HEK293 (cell line): ENCODE data around the gene LYPD6B.

Source experiments
- EGR2 ChIP-seq: fragments of 450-650 bp; formaldehyde crosslinking; IDR thresholded peaks from 2 replicates; pipeline ENCODE4 v1.5.1; 2016; ENCODE audit warnings: low read depth, missing biosample characterization, missing genetic modification characterization
- KLF10 ChIP-seq: fragments of 450-650 bp; IDR thresholded peaks from 2 replicates; pipeline ENCODE4 v1.5.1; 2018; ENCODE audit warnings: missing biosample characterization, mild to moderate bottlenecking, missing genetic modification characterization
- KLF8 ChIP-seq: fragments of 450-650 bp; formaldehyde crosslinking; IDR thresholded peaks from 2 replicates; pipeline ENCODE4 v1.5.1; 2016; ENCODE audit warnings: missing biosample characterization, missing genetic modification characterization
- MYNN ChIP-seq: fragments of 450-650 bp; formaldehyde crosslinking; IDR thresholded peaks from 2 replicates; pipeline ENCODE4 v1.5.1; 2016; ENCODE audit warnings: missing biosample characterization, missing genetic modification characterization, borderline replicate concordance
- PRDM1 ChIP-seq: fragments of 450-650 bp; formaldehyde crosslinking; IDR thresholded peaks from 2 replicates; pipeline ENCODE4; 2016; ENCODE audit warnings: missing biosample characterization, missing genetic modification characterization
- SCRT2 ChIP-seq: fragments of 450-650 bp; formaldehyde crosslinking; IDR thresholded peaks from 2 replicates; pipeline ENCODE4 v1.5.1; 2016; ENCODE audit warnings: missing biosample characterization, missing genetic modification characterization
- SP7 ChIP-seq: fragments of 450-650 bp; formaldehyde crosslinking; IDR thresholded peaks from 2 replicates; pipeline ENCODE4 v1.5.1; 2016; ENCODE audit warnings: missing biosample characterization, missing genetic modification characterization
- ZFP3 ChIP-seq: fragments of 450-650 bp; formaldehyde crosslinking; IDR thresholded peaks from 2 replicates; pipeline ENCODE4 v1.5.1; 2016; ENCODE audit warnings: low read depth, missing biosample characterization, missing genetic modification characterization
- ZIC2 ChIP-seq: fragments of 450-650 bp; formaldehyde crosslinking; IDR thresholded peaks from 2 replicates; pipeline ENCODE4 v1.5.1; 2016; ENCODE audit warnings: missing biosample characterization, missing genetic modification characterization
- ZNF121 ChIP-seq: fragments of 450-650 bp; formaldehyde crosslinking; IDR thresholded peaks from 2 replicates; pipeline ENCODE4 v1.5.1; 2016; ENCODE audit warnings: missing biosample characterization, missing genetic modification characterization
- ZNF133 ChIP-seq: fragments of 450-650 bp; formaldehyde crosslinking; IDR thresholded peaks from 2 replicates; pipeline ENCODE4 v1.5.1; 2016; ENCODE audit warnings: missing biosample characterization, missing genetic modification characterization
- ZNF140 ChIP-seq: fragments of 450-650 bp; formaldehyde crosslinking; IDR thresholded peaks from 2 replicates; pipeline ENCODE4 v1.5.1; 2016; ENCODE audit warnings: missing biosample characterization, missing genetic modification characterization
- ZNF184 ChIP-seq: fragments of 450-650 bp; IDR thresholded peaks from 2 replicates; pipeline ENCODE4 v1.5.1; 2018; ENCODE audit warnings: missing biosample characterization, mild to moderate bottlenecking, missing genetic modification characterization
- ZNF274 ChIP-seq, 2 experiments: fragments of 200-500 bp in 1 of 2; fragments of 450-650 bp in 1 of 2; sonication (Bioruptor generic) in 1 of 2; formaldehyde crosslinking in 1 of 2; IDR thresholded peaks; 2 replicates each; pipeline versions ENCODE4 v1.5.1 to v1.6.1; 2014 to 2016; ENCODE audit warnings: borderline replicate concordance in 1 of 2, inconsistent platforms in 1 of 2, low read length in 1 of 2, missing biosample characterization in 1 of 2, missing genetic modification characterization in 1 of 2
- ZNF341 ChIP-seq: fragments of 450-650 bp; formaldehyde crosslinking; IDR thresholded peaks from 2 replicates; pipeline ENCODE4; 2016; ENCODE audit warnings: low read depth, missing biosample characterization, missing genetic modification characterization
- ZNF521 ChIP-seq: fragments of 450-650 bp; formaldehyde crosslinking; IDR thresholded peaks from 2 replicates; pipeline ENCODE4 v1.5.1; 2017; ENCODE audit warnings: missing biosample characterization, mild to moderate bottlenecking, missing genetic modification characterization
- ZNF555 ChIP-seq: fragments of 450-650 bp; formaldehyde crosslinking; conservative IDR thresholded peaks from 2 replicates; pipeline ENCODE4 v1.5.1; 2017; ENCODE audit warnings: missing biosample characterization, mild to moderate bottlenecking, missing genetic modification characterization, inconsistent platforms
- ZNF664 ChIP-seq: fragments of 450-650 bp; formaldehyde crosslinking; IDR thresholded peaks from 2 replicates; pipeline ENCODE4 v1.5.1; 2016; ENCODE audit warnings: missing biosample characterization, missing genetic modification characterization
- ZNF670 ChIP-seq: fragments of 450-650 bp; formaldehyde crosslinking; IDR thresholded peaks from 2 replicates; pipeline ENCODE4 v1.5.1; 2016; ENCODE audit warnings: missing biosample characterization, missing genetic modification characterization, low read depth
- ZNF707 ChIP-seq: fragments of 450-650 bp; formaldehyde crosslinking; IDR thresholded peaks from 2 replicates; pipeline ENCODE4 v1.5.1; 2016; ENCODE audit warnings: missing biosample characterization, missing genetic modification characterization
- ZSCAN16 ChIP-seq: fragments of 450-650 bp; formaldehyde crosslinking; IDR thresholded peaks from 2 replicates; pipeline ENCODE4 v1.5.1; 2016; ENCODE audit warnings: missing biosample characterization, missing genetic modification characterization
- ZSCAN23 ChIP-seq: fragments of 450-650 bp; formaldehyde crosslinking; IDR thresholded peaks from 2 replicates; pipeline ENCODE4 v1.5.1; 2016; ENCODE audit warnings: missing biosample characterization, missing genetic modification characterization
- ZXDB ChIP-seq: fragments of 450-650 bp; formaldehyde crosslinking; IDR thresholded peaks from 2 replicates; pipeline ENCODE4 v1.5.1; 2016; ENCODE audit warnings: missing biosample characterization, missing genetic modification characterization
- TF ChIP-seq, protein P1 (sequence below): fragments of 450-650 bp; formaldehyde crosslinking; IDR thresholded peaks from 2 replicates; pipeline ENCODE4 v1.5.1; 2016; ENCODE audit warnings: missing biosample characterization, missing genetic modification characterization
- TF ChIP-seq, protein P2 (sequence below): fragments of 450-650 bp; formaldehyde crosslinking; IDR thresholded peaks from 2 replicates; pipeline ENCODE4 v1.5.1; 2016; ENCODE audit warnings: missing biosample characterization, missing genetic modification characterization, borderline replicate concordance
- TF ChIP-seq, protein P3 (sequence below): fragments of 450-650 bp; formaldehyde crosslinking; IDR thresholded peaks from 2 replicates; pipeline ENCODE4 v1.5.1; 2016; ENCODE audit warnings: missing biosample characterization, missing genetic modification characterization
- TF ChIP-seq, protein P4 (sequence below): fragments of 450-650 bp; formaldehyde crosslinking; IDR thresholded peaks from 2 replicates; pipeline ENCODE4 v1.5.1; 2016; ENCODE audit warnings: missing biosample characterization, missing genetic modification characterization, low read depth
- TF ChIP-seq, protein P5 (sequence below): fragments of 450-650 bp; formaldehyde crosslinking; IDR thresholded peaks from 2 replicates; pipeline ENCODE4 v1.5.1; 2016; ENCODE audit warnings: missing biosample characterization, missing genetic modification characterization
- TF ChIP-seq, protein P6 (sequence below): fragments of 450-650 bp; formaldehyde crosslinking; IDR thresholded peaks from 2 replicates; pipeline ENCODE4 v1.5.1; 2016; ENCODE audit warnings: missing biosample characterization, missing genetic modification characterization
- TF ChIP-seq, protein P7 (sequence below): fragments of 450-650 bp; formaldehyde crosslinking; IDR thresholded peaks from 2 replicates; pipeline ENCODE4 v1.5.1; 2016; ENCODE audit warnings: missing biosample characterization, missing genetic modification characterization

LYPD6B gene

DNA sequence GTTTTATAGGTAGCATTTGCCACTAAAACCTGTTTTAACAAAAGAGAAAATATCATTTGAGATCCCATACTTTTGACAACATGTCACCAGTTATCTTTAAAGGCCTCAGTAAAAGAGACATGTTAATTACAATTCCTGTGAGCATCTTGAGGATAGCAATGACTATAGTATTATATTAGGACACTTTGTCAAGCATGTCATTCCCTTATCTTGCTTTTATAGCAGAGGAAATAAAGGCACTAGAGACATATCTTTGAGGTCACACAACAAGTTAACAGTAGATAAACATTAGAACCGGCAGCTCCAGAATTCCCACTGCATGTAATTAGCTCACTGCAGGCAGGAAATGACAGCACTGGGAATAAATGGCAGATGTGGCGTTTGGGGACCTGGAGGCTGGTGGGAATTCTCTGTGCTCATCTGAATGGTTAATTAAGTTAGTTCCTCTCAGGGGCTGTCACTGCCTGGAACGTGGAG, 25.9 kb downstream of the LYPD6B start (continued):
- no peak for TF ChIP-seq ZSCAN23 (tag by site-specific recombination)
- TF ChIP-seq, protein P1, sequence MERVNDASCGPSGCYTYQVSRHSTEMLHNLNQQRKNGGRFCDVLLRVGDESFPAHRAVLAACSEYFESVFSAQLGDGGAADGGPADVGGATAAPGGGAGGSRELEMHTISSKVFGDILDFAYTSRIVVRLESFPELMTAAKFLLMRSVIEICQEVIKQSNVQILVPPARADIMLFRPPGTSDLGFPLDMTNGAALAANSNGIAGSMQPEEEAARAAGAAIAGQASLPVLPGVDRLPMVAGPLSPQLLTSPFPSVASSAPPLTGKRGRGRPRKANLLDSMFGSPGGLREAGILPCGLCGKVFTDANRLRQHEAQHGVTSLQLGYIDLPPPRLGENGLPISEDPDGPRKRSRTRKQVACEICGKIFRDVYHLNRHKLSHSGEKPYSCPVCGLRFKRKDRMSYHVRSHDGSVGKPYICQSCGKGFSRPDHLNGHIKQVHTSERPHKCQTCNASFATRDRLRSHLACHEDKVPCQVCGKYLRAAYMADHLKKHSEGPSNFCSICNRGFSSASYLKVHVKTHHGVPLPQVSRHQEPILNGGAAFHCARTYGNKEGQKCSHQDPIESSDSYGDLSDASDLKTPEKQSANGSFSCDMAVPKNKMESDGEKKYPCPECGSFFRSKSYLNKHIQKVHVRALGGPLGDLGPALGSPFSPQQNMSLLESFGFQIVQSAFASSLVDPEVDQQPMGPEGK: no peak
- TF ChIP-seq ZNF555 (tag by site-specific recombination): no peak
- TF ChIP-seq, protein P2, sequence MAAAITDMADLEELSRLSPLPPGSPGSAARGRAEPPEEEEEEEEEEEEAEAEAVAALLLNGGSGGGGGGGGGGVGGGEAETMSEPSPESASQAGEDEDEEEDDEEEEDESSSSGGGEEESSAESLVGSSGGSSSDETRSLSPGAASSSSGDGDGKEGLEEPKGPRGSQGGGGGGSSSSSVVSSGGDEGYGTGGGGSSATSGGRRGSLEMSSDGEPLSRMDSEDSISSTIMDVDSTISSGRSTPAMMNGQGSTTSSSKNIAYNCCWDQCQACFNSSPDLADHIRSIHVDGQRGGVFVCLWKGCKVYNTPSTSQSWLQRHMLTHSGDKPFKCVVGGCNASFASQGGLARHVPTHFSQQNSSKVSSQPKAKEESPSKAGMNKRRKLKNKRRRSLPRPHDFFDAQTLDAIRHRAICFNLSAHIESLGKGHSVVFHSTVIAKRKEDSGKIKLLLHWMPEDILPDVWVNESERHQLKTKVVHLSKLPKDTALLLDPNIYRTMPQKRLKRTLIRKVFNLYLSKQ (tag by site-specific recombination): no peak
- no peak for TF ChIP-seq ZNF184
- TF ChIP-seq KLF8 (tag by site-specific recombination): no peak
- no peak for TF ChIP-seq ZFP3 (tag by site-specific recombination)
- TF ChIP-seq, protein P3, sequence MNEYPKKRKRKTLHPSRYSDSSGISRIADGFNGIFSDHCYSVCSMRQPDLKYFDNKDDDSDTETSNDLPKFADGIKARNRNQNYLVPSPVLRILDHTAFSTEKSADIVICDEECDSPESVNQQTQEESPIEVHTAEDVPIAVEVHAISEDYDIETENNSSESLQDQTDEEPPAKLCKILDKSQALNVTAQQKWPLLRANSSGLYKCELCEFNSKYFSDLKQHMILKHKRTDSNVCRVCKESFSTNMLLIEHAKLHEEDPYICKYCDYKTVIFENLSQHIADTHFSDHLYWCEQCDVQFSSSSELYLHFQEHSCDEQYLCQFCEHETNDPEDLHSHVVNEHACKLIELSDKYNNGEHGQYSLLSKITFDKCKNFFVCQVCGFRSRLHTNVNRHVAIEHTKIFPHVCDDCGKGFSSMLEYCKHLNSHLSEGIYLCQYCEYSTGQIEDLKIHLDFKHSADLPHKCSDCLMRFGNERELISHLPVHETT (tag by site-specific recombination): no peak
- TF ChIP-seq, protein P4, sequence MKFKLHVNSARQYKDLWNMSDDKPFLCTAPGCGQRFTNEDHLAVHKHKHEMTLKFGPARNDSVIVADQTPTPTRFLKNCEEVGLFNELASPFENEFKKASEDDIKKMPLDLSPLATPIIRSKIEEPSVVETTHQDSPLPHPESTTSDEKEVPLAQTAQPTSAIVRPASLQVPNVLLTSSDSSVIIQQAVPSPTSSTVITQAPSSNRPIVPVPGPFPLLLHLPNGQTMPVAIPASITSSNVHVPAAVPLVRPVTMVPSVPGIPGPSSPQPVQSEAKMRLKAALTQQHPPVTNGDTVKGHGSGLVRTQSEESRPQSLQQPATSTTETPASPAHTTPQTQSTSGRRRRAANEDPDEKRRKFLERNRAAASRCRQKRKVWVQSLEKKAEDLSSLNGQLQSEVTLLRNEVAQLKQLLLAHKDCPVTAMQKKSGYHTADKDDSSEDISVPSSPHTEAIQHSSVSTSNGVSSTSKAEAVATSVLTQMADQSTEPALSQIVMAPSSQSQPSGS (tag by site-specific recombination): peak; percentile 70; the same call in 1 of the 2 replicates
- no peak for TF ChIP-seq ZNF664
- peak; percentile 97 for TF ChIP-seq SP7 (tag by site-specific recombination)
- TF ChIP-seq ZNF670 (tag by site-specific recombination): no peak
- TF ChIP-seq ZNF133 (tag by site-specific recombination): no peak
- no peak for TF ChIP-seq ZNF341 (tag by site-specific recombination)
- TF ChIP-seq KLF10 (tag by site-specific recombination): peak; percentile 57; the same call in 1 of the 2 replicates
- no peak for TF ChIP-seq ZNF274 (IDR thresholded peaks at IDR 0.05; ENCODE audit: low read length)
- no peak for TF ChIP-seq ZNF274 (tag by site-specific recombination; IDR thresholded peaks at IDR 0.05; ENCODE audit: borderline replicate concordance)
- no peak for TF ChIP-seq ZSCAN16 (tag by site-specific recombination)
- TF ChIP-seq ZNF521: no peak
- TF ChIP-seq, protein P5, sequence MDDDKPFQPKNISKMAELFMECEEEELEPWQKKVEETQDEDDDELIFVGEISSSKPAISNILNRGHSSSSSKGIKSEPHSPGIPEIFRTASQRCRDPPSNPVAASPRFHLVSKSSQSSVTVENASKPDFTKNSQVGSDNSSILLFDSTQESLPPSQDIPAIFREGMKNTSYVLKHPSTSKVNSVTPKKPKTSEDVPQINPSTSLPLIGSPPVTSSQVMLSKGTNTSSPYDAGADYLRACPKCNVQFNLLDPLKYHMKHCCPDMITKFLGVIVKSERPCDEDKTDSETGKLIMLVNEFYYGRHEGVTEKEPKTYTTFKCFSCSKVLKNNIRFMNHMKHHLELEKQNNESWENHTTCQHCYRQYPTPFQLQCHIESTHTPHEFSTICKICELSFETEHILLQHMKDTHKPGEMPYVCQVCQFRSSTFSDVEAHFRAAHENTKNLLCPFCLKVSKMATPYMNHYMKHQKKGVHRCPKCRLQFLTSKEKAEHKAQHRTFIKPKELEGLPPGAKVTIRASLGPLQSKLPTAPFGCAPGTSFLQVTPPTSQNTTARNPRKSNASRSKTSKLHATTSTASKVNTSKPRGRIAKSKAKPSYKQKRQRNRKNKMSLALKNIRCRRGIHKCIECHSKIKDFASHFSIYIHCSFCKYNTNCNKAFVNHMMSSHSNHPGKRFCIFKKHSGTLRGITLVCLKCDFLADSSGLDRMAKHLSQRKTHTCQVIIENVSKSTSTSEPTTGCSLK (tag by site-specific recombination): no peak
- no peak for TF ChIP-seq ZNF121 (tag by site-specific recombination)
- TF ChIP-seq ZNF140 (tag by site-specific recombination): no peak
- no peak for TF ChIP-seq ZNF707 (tag by site-specific recombination)
- TF ChIP-seq PRDM1 (tag by site-specific recombination): no peak
- peak; percentile 91 for TF ChIP-seq ZXDB (tag by site-specific recombination)
- peak; percentile 56; the same call in 1 of the 2 replicates for TF ChIP-seq SCRT2 (tag by site-specific recombination)
- TF ChIP-seq, protein P6, sequence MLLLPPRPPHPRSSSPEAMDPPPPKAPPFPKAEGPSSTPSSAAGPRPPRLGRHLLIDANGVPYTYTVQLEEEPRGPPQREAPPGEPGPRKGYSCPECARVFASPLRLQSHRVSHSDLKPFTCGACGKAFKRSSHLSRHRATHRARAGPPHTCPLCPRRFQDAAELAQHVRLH: peak; percentile 95
- TF ChIP-seq, protein P7, sequence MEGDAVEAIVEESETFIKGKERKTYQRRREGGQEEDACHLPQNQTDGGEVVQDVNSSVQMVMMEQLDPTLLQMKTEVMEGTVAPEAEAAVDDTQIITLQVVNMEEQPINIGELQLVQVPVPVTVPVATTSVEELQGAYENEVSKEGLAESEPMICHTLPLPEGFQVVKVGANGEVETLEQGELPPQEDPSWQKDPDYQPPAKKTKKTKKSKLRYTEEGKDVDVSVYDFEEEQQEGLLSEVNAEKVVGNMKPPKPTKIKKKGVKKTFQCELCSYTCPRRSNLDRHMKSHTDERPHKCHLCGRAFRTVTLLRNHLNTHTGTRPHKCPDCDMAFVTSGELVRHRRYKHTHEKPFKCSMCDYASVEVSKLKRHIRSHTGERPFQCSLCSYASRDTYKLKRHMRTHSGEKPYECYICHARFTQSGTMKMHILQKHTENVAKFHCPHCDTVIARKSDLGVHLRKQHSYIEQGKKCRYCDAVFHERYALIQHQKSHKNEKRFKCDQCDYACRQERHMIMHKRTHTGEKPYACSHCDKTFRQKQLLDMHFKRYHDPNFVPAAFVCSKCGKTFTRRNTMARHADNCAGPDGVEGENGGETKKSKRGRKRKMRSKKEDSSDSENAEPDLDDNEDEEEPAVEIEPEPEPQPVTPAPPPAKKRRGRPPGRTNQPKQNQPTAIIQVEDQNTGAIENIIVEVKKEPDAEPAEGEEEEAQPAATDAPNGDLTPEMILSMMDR (tag by site-specific recombination): no peak
- no peak for TF ChIP-seq ZIC2 (tag by site-specific recombination)
- no peak for TF ChIP-seq EGR2 (tag by site-specific recombination)
- no peak for TF ChIP-seq MYNN (tag by site-specific recombination)
